ENCODE data around the gene KLHL29.

Gene KLHL29

GRCh38 chr2:23603581-23603980, 218.6 kb downstream of the KLHL29 start:
- H3K36me3 ChIP-seq (replicated peaks): no peaks in the 10 kb centered on the region
- in situ Hi-C loops (cut with MboI; ENCODE audit: low sequenced_read_pairs): no loop called here
- no peaks in the 10 kb centered on the region for H3K9me3 ChIP-seq
- DNase-seq (ENCODE audit: low spot score in 2 of 2): no peak
- no peak overlapping the region for H3K4me3 ChIP-seq
- no peaks in the 10 kb centered on the region for H3K27me3 ChIP-seq (ENCODE audit: low read depth)
- no peaks in the 10 kb centered on the region; the same call in 1 of the 2 replicates for H3K4me1 ChIP-seq

GRCh38 chr2:23604731-23605130, 219.8 kb downstream of the KLHL29 start:
- Histone ChIP-seq H3K36me3 (replicated peaks) (no peaks in the 10 kb centered on the region), H3K4me1 (no peaks in the 10 kb centered on the region; the same call in 1 of the 2 replicates), H3K9me3 (no peaks in the 10 kb centered on the region), H3K27me3 (ENCODE audit: low read depth) (no peaks in the 10 kb centered on the region), H3K4me3 (no peak overlapping the region)
- no peak for DNase-seq (ENCODE audit: low spot score in 2 of 2)
- in situ Hi-C loops (cut with MboI; ENCODE audit: low sequenced_read_pairs): no loop called here

- Histone ChIP-seq H3K36me3 (replicated peaks) (no peaks in the 10 kb centered on the region), H3K4me3 (no peak overlapping the region), H3K9me3 (no peaks in the 10 kb centered on the region), H3K4me1 (no peaks in the 10 kb centered on the region), H3K27me3 (ENCODE audit: low read depth) (no peaks in the 10 kb centered on the region)
- in situ Hi-C loops (cut with MboI; ENCODE audit: low sequenced_read_pairs): no loop called here
- no peak for DNase-seq (ENCODE audit: low spot score in 2 of 2)
These were observed 220.3 kb downstream of the KLHL29 start for GRCh38 chr2:23605236-23605635.

GRCh38 chr2:23606196-23606595, 221.2 kb downstream of the KLHL29 start:
- no peaks in the 10 kb centered on the region for H3K36me3 ChIP-seq (replicated peaks)
- no peak for DNase-seq (ENCODE audit: low spot score in 2 of 2)
- in situ Hi-C loops (cut with MboI; ENCODE audit: low sequenced_read_pairs): no loop called here
- no peaks in the 10 kb centered on the region for H3K4me1 ChIP-seq
- H3K4me3 ChIP-seq: no peak overlapping the region
- H3K27me3 ChIP-seq (ENCODE audit: low read depth): no peaks in the 10 kb centered on the region
- no peaks in the 10 kb centered on the region for H3K9me3 ChIP-seq

- Histone ChIP-seq H3K4me3 (no peak overlapping the region), H3K4me1 (no peaks in the 10 kb centered on the region), H3K36me3 (replicated peaks) (no peaks in the 10 kb centered on the region), H3K9me3 (no peaks in the 10 kb centered on the region), H3K27me3 (ENCODE audit: low read depth) (no peaks in the 10 kb centered on the region)
- no peak for DNase-seq (ENCODE audit: low spot score in 2 of 2)
- in situ Hi-C loops (cut with MboI; ENCODE audit: low sequenced_read_pairs): no loop called here
These were observed 222.0 kb downstream of the KLHL29 start for GRCh38 chr2:23606968-23607367.

GRCh38 chr2:23607925-23608324, 222.9 kb downstream of the KLHL29 start:
- Histone ChIP-seq H3K27me3 (ENCODE audit: low read depth) (no peaks in the 10 kb centered on the region), H3K36me3 (replicated peaks) (no peaks in the 10 kb centered on the region), H3K4me3 (no peak overlapping the region), H3K4me1 (no peaks in the 10 kb centered on the region), H3K9me3 (no peaks in the 10 kb centered on the region)
- DNase-seq (ENCODE audit: low spot score in 2 of 2): no peak
- in situ Hi-C loops (cut with MboI; ENCODE audit: low sequenced_read_pairs): no loop called here

- Histone ChIP-seq H3K4me3 (no peak overlapping the region), H3K9me3 (no peaks in the 10 kb centered on the region), H3K27me3 (ENCODE audit: low read depth) (no peaks in the 10 kb centered on the region), H3K36me3 (replicated peaks) (no peaks in the 10 kb centered on the region), H3K4me1 (no peaks in the 10 kb centered on the region)
- in situ Hi-C loops (cut with MboI; ENCODE audit: low sequenced_read_pairs): no loop called here
- no peak for DNase-seq (ENCODE audit: low spot score in 2 of 2)
These were observed 224.3 kb downstream of the KLHL29 start for GRCh38 chr2:23609254-23609653.

GRCh38 chr2:23611839-23612238, 226.9 kb downstream of the KLHL29 start:
- Histone ChIP-seq H3K36me3 (replicated peaks) (no peaks in the 10 kb centered on the region), H3K4me3 (no peak overlapping the region), H3K4me1 (no peaks in the 10 kb centered on the region), H3K9me3 (no peaks in the 10 kb centered on the region), H3K27me3 (ENCODE audit: low read depth) (no peaks in the 10 kb centered on the region)
- in situ Hi-C loops (cut with MboI; ENCODE audit: low sequenced_read_pairs): no loop called here
- DNase-seq (ENCODE audit: low spot score in 2 of 2): no peak

GRCh38 chr2:23614701-23615100, 229.7 kb downstream of the KLHL29 start:
- no peaks in the 10 kb centered on the region for H3K36me3 ChIP-seq (replicated peaks)
- no peaks in the 10 kb centered on the region for H3K9me3 ChIP-seq
- no peak for DNase-seq (ENCODE audit: low spot score in 2 of 2)
- no peak overlapping the region for H3K4me3 ChIP-seq
- no peaks in the 10 kb centered on the region for H3K27me3 ChIP-seq (ENCODE audit: low read depth)
- in situ Hi-C loops (cut with MboI; ENCODE audit: low sequenced_read_pairs): no loop called here
- H3K4me1 ChIP-seq: no peaks in the 10 kb centered on the region

GRCh38 chr2:23615216-23616020, 230.4 kb downstream of the KLHL29 start:
- no peaks in the 10 kb centered on the region for H3K9me3 ChIP-seq
- H3K4me1 ChIP-seq: no peaks in the 10 kb centered on the region
- DNase-seq (ENCODE audit: low spot score in 2 of 2): no peak
- no peak overlapping the region for H3K4me3 ChIP-seq
- no peaks in the 10 kb centered on the region for H3K36me3 ChIP-seq (replicated peaks)
- in situ Hi-C loops (cut with MboI; ENCODE audit: low sequenced_read_pairs): no loop called here
- no peaks in the 10 kb centered on the region for H3K27me3 ChIP-seq (ENCODE audit: low read depth)

GRCh38 chr2:23616630-23617029, 231.7 kb downstream of the KLHL29 start:
- Histone ChIP-seq H3K27me3 (ENCODE audit: low read depth) (no peaks in the 10 kb centered on the region), H3K36me3 (replicated peaks) (no peaks in the 10 kb centered on the region), H3K4me3 (no peak overlapping the region), H3K9me3 (no peaks in the 10 kb centered on the region), H3K4me1 (no peaks in the 10 kb centered on the region)
- no peak for DNase-seq (ENCODE audit: low spot score in 2 of 2)
- in situ Hi-C loops (cut with MboI; ENCODE audit: low sequenced_read_pairs): no loop called here

GRCh38 chr2:23617167-23617810, 232.3 kb downstream of the KLHL29 start:
- Histone ChIP-seq H3K4me3 (no peak overlapping the region), H3K27me3 (ENCODE audit: low read depth) (no peaks in the 10 kb centered on the region)
- in situ Hi-C loops (cut with MboI; ENCODE audit: low sequenced_read_pairs): no loop called here

GRCh38 chr2:23617811-23618215, 232.8 kb downstream of the KLHL29 start:
- no peaks in the 10 kb centered on the region for H3K27me3 ChIP-seq (ENCODE audit: low read depth)
- H3K4me3 ChIP-seq: no peak overlapping the region
- no peaks in the 10 kb centered on the region for H3K4me1 ChIP-seq
- no peaks in the 10 kb centered on the region for H3K36me3 ChIP-seq (replicated peaks)
- H3K9me3 ChIP-seq: no peaks in the 10 kb centered on the region
- no peak for DNase-seq (ENCODE audit: low spot score in 2 of 2)
- in situ Hi-C loops (cut with MboI; ENCODE audit: low sequenced_read_pairs): no loop called here

More at GRCh38 chr2:23617167-23617810, 232.3 kb downstream of the KLHL29 start:
- no peak for DNase-seq (ENCODE audit: low spot score in 2 of 2)
- H3K9me3 ChIP-seq: no peaks in the 10 kb centered on the region
- H3K4me1 ChIP-seq: no peaks in the 10 kb centered on the region
- H3K36me3 ChIP-seq (replicated peaks): no peaks in the 10 kb centered on the region

GRCh38 chr2:23618265-23618664, 233.3 kb downstream of the KLHL29 start:
- Histone ChIP-seq H3K9me3 (no peaks in the 10 kb centered on the region), H3K4me3 (no peak overlapping the region), H3K4me1 (no peaks in the 10 kb centered on the region), H3K36me3 (replicated peaks) (no peaks in the 10 kb centered on the region), H3K27me3 (ENCODE audit: low read depth) (no peaks in the 10 kb centered on the region)
- in situ Hi-C loops (cut with MboI; ENCODE audit: low sequenced_read_pairs): no loop called here
- no peak for DNase-seq (ENCODE audit: low spot score in 2 of 2)
